ENCODE data around the gene TNNT3.

Gene TNNT3

GRCh38 chr11:1964348-1964747, 44.8 kb downstream of the TNNT3 start:
- no peak for DNase-seq

DNA sequence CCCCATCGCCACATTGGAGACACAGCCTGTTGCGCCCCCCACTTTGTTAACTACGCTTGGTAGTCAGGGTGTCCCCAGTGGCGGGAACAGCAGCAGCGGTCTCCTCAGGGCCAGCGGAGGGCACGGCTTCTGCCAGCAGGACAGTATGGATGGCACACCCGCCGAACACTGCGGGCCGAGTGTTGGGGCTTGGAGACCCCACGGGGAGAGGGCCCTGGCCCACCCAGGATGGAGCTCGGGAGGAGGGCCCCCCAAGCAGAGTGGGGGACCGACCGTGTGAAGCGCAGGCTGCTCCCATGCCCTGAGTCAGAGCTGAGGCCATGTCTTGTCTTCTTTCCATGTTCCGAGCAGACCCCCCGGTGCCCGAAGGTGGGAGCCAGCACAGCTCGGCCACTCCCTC, 45.5 kb downstream of the TNNT3 start:
- no peak for DNase-seq

DNA sequence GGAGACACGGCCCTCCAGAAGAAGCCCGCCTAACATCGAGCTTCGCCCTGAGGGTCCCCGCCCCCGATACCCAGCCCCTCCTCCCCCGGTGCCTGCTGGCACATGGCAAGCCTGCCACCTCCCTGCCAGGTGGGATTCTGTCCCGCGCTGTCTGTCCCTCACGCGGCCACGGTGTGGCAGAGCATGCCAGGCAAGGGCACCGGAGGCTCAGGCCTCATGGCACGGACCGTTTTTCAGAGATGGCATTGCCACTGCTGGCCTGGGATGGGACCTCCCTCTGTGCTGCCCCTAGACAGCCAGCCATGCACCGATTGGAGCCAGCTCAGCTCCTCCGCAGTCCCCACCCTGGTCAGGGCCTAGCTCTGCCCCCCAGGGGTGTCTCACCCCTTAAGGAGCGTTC, 47.0 kb downstream of the TNNT3 start:
- no peak for DNase-seq

- DNase-seq = no peak
Observed at GRCh38 chr11:1967641-1968225, 48.2 kb downstream of the TNNT3 start.

DNA sequence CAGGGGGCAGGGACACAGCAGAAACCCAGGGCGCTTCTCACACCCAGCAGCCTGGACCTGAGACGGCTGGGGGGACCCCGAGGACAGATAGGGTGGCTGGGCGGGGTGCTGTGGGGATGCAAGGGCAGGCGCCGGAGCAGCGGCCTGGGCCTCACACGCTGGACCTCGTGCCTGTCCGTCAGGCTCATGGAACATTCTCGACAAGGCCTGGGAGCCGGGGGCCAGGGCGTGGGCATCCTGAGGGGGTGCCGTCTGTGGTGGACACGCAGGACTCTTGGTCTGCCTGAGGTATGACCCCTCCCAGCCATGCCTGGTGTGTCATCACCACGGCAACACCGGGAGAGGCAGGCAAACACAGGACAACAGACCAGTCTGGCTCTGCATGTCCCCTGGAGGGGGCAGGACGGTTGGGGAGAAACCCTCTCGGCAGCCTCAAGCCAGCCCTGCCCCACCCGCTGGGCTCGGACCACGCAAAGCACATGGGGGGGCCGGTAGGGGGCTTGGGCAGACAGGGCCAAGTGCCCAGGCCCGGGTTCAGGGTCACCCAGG, 49.0 kb downstream of the TNNT3 start:
- DNase-seq = no peak

- DNase-seq = no peak
Observed at GRCh38 chr11:1969035-1969434, 49.5 kb downstream of the TNNT3 start.

DNA sequence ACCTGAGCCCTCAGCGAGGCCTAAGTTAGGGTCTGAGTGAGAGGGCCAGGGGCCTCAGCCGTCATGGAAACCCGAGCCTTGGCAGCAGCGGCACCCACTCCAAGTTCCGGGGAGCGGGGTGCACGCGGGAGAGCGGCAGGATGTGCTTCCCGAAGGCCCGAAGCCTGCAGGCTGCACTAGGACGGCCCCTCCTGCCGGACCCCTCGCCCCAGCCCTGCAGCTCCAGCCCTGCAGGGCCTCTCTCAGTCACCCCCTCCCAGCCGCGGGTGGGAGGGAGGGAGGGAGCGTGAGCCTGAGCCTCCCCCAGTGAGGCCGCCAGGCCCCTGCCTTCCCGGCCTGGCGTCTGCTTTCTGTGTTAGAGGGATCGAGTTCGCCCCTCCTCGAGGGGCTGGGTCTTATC, 50.3 kb downstream of the TNNT3 start:
- DNase-seq = no peak

DNA sequence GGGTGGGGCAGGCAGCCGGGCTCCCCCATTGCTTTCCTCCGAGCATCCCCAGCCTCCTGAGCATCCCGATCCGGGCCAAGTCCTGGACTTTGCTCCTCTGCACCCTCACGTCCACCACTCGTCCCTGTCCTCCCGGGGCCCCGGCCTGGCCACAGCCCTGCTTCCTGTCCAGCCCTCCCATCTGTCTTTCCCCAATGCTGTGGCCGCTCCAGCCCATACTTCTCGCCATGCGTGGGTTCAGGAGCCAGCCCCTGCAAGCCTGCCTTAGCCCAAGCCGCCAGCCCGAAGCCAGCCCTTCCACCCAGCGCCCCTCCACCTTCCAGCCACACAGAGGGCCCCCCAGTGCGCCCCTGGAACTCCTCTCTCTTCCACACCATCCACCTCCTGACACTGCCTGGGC, 51.5 kb downstream of the TNNT3 start:
- no peak for DNase-seq

DNA sequence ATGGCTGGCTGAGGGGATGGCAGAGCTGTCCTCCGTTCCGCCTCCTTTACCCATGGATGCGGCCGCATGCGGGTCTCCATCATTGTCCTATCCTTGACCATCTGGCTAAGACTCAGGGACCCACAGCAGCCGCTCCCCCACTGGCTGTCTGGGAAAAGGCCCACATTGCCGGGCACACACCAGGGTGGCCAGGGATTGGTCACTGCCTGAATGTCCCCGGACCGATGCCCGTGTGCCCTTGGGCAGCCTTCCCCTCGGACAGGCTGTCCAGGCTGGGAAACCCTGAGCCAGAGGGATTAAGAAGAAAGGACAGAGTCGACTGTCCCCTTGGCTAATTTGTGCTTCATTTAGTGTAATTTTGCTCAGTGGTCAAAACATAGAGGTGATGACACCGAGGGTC, 55.7 kb downstream of the TNNT3 start:
- no peak for DNase-seq

DNA sequence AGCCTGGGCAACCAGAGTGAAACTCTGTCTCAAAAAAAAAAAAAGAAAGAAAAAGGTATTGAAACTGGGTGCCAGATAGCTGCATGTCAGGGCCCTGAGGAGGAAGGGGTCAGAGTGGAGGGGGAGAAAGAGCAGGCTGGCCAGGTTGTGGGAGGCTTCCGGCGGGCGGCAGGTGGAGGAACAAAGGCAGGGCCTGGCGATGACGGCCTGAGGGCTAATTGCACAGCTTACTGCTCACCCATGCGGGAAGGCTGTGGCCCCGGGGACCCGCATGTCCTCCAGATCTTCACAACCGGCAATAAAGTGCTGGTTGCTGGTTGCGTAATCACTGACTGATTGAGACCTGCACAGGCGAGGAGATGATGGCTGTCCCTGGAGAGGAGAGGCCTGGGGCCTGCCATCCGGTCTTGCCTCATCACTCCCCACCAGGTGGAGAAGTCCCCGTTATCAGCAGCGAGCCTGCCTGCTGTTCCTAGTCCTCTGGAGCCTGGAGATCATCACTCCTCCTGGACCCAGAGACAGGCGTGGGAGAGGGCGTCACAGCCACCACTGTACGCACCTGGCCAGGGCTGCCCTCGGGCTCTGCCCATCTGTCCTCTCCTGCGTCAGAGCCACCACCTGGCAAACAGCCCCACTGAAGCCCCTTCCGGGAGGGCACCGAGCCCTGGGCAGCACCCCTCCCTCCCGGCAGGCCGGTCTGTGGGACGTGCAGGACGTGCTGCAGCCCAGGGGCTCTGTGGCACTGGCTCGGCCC, 59.4 kb downstream of the TNNT3 start:
- DNase-seq = no peak

- DNase-seq = no peak
Observed at GRCh38 chr11:1979607-1980006, 60.1 kb downstream of the TNNT3 start.

- DNase-seq = no peak
Observed at GRCh38 chr11:1982873-1983600, 63.5 kb downstream of the TNNT3 start.

- DNase-seq = no peak
Observed at GRCh38 chr11:1983601-1983961, 64.1 kb downstream of the TNNT3 start.

- DNase-seq = no peak
Observed at GRCh38 chr11:1987024-1987423, 67.5 kb downstream of the TNNT3 start.

- no peak for DNase-seq
Observed at GRCh38 chr11:1988174-1988573, 68.7 kb downstream of the TNNT3 start.
